SIG-M5 (cell line): ENCODE data around the gene CPPED1.
"Not testable (repeated sequence)": the region's sequence is repeated elsewhere in the genome, so short reads cannot be mapped to it uniquely, and the experiment has no call there.

ENCODE experiments used
- DNase-seq: peaks from one replicate; lab custom pipeline; 2025; lab: John Stamatoyannopoulos, UW

The CPPED1 gene

GRCh38 chr16:12766853-12767252 lies 36.8 kb downstream of the CPPED1 start:
- DNase-seq, result no peak

GRCh38 chr16:12766208-12766607 lies 37.5 kb downstream of the CPPED1 start:
- DNase-seq, result not testable (repeated sequence)

GRCh38 chr16:12764813-12765488 lies 38.7 kb downstream of the CPPED1 start:
- no peak for DNase-seq

GRCh38 chr16:12763517-12763916 lies 40.2 kb downstream of the CPPED1 start:
- no peak for DNase-seq

- DNase-seq, result no peak
Observed at GRCh38 chr16:12760819-12761611, 42.7 kb downstream of the CPPED1 start.

- no peak for DNase-seq
Observed at GRCh38 chr16:12758670-12759558, 44.8 kb downstream of the CPPED1 start.

- DNase-seq, result no peak
Observed at GRCh38 chr16:12758031-12758669, 45.5 kb downstream of the CPPED1 start.

- no peak for DNase-seq
Observed at GRCh38 chr16:12757546-12757945, 46.1 kb downstream of the CPPED1 start.

- DNase-seq, result no peak
Observed at GRCh38 chr16:12754824-12755543, 48.7 kb downstream of the CPPED1 start.

GRCh38 chr16:12753203-12754023 lies 50.3 kb downstream of the CPPED1 start:
- DNase-seq, result no peak

- no peak for DNase-seq
Observed at GRCh38 chr16:12752159-12752558, 51.5 kb downstream of the CPPED1 start.

GRCh38 chr16:12750554-12750918 lies 53.2 kb downstream of the CPPED1 start:
- DNase-seq, result no peak

GRCh38 chr16:12749076-12749475 lies 54.6 kb downstream of the CPPED1 start:
- DNase-seq, result no peak

GRCh38 chr16:12747827-12748226 lies 55.9 kb downstream of the CPPED1 start:
- DNase-seq, result no peak

- DNase-seq, result no peak
Observed at GRCh38 chr16:12747261-12747660, 56.4 kb downstream of the CPPED1 start.

GRCh38 chr16:12744860-12745259 lies 58.8 kb downstream of the CPPED1 start:
- no peak for DNase-seq

GRCh38 chr16:12742741-12743140 lies 60.9 kb downstream of the CPPED1 start:
- DNase-seq, result no peak

- DNase-seq, result no peak
Observed at GRCh38 chr16:12740986-12741610, 62.6 kb downstream of the CPPED1 start.

GRCh38 chr16:12739738-12740137 lies 63.9 kb downstream of the CPPED1 start:
- DNase-seq, result no peak

GRCh38 chr16:12737563-12737962 lies 66.1 kb downstream of the CPPED1 start:
- no peak for DNase-seq
